Measurements from ENCODE around the gene LIPE. TPM values are rescaled to one million over a fixed set of nuclear protein-coding genes. Genes with fewer than 3 reads are reported as not detected.

The LIPE gene
- total RNA-seq, 4 donors from 2014 or later, result 1,365 to 4,468 (median 1,601) TPM

GRCh38 chr19:42401365-42402303, 25.6 kb downstream of the LIPE start:
- no peak for TF ChIP-seq CTCF (IDR thresholded peaks at IDR 0.05; ENCODE audit: low read depth)

GRCh38 chr19:42400404-42400803, 26.8 kb downstream of the LIPE start:
- TF ChIP-seq CTCF (IDR thresholded peaks at IDR 0.05; ENCODE audit: low read depth), result no peak

- no peak for TF ChIP-seq CTCF (IDR thresholded peaks at IDR 0.05; ENCODE audit: low read depth)
Observed at GRCh38 chr19:42397263-42398166, 29.7 kb downstream of the LIPE start.

- TF ChIP-seq CTCF (IDR thresholded peaks at IDR 0.05; ENCODE audit: low read depth), result no peak
Observed at GRCh38 chr19:42396381-42397262, 30.6 kb downstream of the LIPE start.

- no peak for TF ChIP-seq CTCF (IDR thresholded peaks at IDR 0.05; ENCODE audit: low read depth)
Observed at GRCh38 chr19:42394751-42395150, 32.4 kb downstream of the LIPE start.

GRCh38 chr19:42392165-42392564, 35.0 kb downstream of the LIPE start:
- TF ChIP-seq CTCF (IDR thresholded peaks at IDR 0.05; ENCODE audit: low read depth), result no peak

Measured in subcutaneous adipose tissue (tissue), 4 donors.